NB4 (cell line): ENCODE measurements around the gene SHC1.

Experiments used
- MYC ChIP-seq: IDR thresholded peaks from 2 replicates; pipeline ENCODE4 v1.6.1; 2011; ENCODE audit warnings: low read depth, low read length
- POLR2A ChIP-seq: IDR thresholded peaks from 2 replicates; pipeline ENCODE4 v1.6.1; 2011; ENCODE audit warnings: mild to moderate bottlenecking; ENCODE audit not compliant: insufficient read length; ENCODE audit errors: extremely low read depth
- TF ChIP-seq, protein P1 (sequence below): IDR thresholded peaks from one replicate; pipeline ENCODE4 v1.5.1; 2012; ENCODE audit warnings: low read depth, low read length
- TF ChIP-seq, protein P2 (sequence below): IDR thresholded peaks from 2 replicates; pipeline ENCODE4 v1.6.1; 2011; ENCODE audit warnings: low read depth, low read length

DNA sequence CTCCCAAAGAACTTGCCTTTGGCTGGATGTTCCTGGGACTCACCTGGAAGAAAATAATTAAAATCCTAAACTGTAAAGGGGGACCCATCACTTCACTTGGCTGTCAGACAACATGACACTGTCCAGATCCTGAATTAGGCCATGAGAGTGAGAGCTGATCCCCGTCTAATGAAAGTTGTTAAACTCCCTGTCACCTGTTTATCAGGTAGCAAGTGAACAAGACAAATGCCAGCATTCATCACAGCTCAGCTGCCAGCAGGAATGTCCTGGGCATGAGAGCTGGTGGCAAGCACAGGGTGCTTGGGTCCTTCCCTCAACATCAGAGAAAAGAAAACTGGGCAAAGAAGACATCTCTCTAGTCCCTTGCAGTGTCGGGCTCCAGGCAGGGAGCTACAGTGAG lies 57.8 kb downstream of the SHC1 start:
- TF ChIP-seq, protein P1, sequence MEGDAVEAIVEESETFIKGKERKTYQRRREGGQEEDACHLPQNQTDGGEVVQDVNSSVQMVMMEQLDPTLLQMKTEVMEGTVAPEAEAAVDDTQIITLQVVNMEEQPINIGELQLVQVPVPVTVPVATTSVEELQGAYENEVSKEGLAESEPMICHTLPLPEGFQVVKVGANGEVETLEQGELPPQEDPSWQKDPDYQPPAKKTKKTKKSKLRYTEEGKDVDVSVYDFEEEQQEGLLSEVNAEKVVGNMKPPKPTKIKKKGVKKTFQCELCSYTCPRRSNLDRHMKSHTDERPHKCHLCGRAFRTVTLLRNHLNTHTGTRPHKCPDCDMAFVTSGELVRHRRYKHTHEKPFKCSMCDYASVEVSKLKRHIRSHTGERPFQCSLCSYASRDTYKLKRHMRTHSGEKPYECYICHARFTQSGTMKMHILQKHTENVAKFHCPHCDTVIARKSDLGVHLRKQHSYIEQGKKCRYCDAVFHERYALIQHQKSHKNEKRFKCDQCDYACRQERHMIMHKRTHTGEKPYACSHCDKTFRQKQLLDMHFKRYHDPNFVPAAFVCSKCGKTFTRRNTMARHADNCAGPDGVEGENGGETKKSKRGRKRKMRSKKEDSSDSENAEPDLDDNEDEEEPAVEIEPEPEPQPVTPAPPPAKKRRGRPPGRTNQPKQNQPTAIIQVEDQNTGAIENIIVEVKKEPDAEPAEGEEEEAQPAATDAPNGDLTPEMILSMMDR = no peak
- TF ChIP-seq POLR2A (no peak), MYC (no peak)
- TF ChIP-seq, protein P2, sequence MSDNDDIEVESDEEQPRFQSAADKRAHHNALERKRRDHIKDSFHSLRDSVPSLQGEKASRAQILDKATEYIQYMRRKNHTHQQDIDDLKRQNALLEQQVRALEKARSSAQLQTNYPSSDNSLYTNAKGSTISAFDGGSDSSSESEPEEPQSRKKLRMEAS = no peak
